Kidney epithelial cell (primary cell): Measurements from ENCODE around the gene CCDC47. TPM values are rescaled to one million over a fixed set of nuclear protein-coding genes. Genes with fewer than 3 reads are reported as not detected.
"Not testable (repeated sequence)": the region's sequence is repeated elsewhere in the genome, so short reads cannot be mapped to it uniquely, and the experiment has no call there.

Experiments
- DNase-seq: peaks from one replicate; pipeline ENCODE4 v3.0.0-alpha.2; 2010; ENCODE audit warnings: low read depth
- H3K27me3 ChIP-seq: 2 replicates; pipeline ENCODE4 v1.6.0; 2011; ENCODE audit warnings: low read length; ENCODE audit not compliant: control insufficient read depth, insufficient read depth
- H3K36me3 ChIP-seq: 2 replicates; pipeline ENCODE4 v1.5.1; 2011; ENCODE audit warnings: low read length; ENCODE audit not compliant: control insufficient read depth, insufficient read depth
- H3K4me3 ChIP-seq: 2 replicates; pipeline ENCODE4 v1.5.1; 2011; ENCODE audit warnings: low read depth, mild to moderate bottlenecking, control low read depth, low read length
- CTCF ChIP-seq: IDR thresholded peaks from 2 replicates; pipeline ENCODE4 v1.5.1; 2011; ENCODE audit warnings: mild to moderate bottlenecking, moderate library complexity, low read length, control low read depth, inconsistent platforms; ENCODE audit not compliant: insufficient read depth, poor library complexity, severe bottlenecking
- total RNA-seq: library from RNA; depleted of rRNA; stranded (reverse); fragments of >200 nt; gene quantifications from 2 replicates; pipeline ENCODE4 v1.2.3, GENCODE V29; 2015

Gene CCDC47
- total RNA-seq, 1 donor from 2014 or later, result 39.3 TPM

GRCh38 chr17:63804328-63804727, 30.9 kb upstream of the CCDC47 start:
- DNase-seq, result no peak
- Histone ChIP-seq H3K27me3 (no peaks in the 10 kb centered on the region), H3K36me3 (no peaks in the 10 kb centered on the region), H3K4me3 (no peak overlapping the region)
- no peak for TF ChIP-seq CTCF

- no peaks in the 10 kb centered on the region for H3K36me3 ChIP-seq
- no peak for DNase-seq
- no peaks in the 10 kb centered on the region for H3K27me3 ChIP-seq
- no peak overlapping the region for H3K4me3 ChIP-seq
- TF ChIP-seq CTCF, result no peak
These were observed 27.4 kb upstream of the CCDC47 start for GRCh38 chr17:63800783-63801182.

- no peak for DNase-seq
- TF ChIP-seq CTCF, result no peak
- Histone ChIP-seq H3K4me3 (no peak overlapping the region), H3K36me3 (peaks cover 2% of the 10 kb centered on the region), H3K27me3 (no peaks in the 10 kb centered on the region)
These were observed 25.2 kb upstream of the CCDC47 start for GRCh38 chr17:63798572-63799106.

GRCh38 chr17:63796375-63796774, 23.0 kb upstream of the CCDC47 start:
- not testable (repeated sequence) for DNase-seq, H3K36me3 ChIP-seq

GRCh38 chr17:63792055-63792729, 18.8 kb upstream of the CCDC47 start:
- TF ChIP-seq CTCF, result no peak
- peaks cover 2% of the 10 kb centered on the region for H3K36me3 ChIP-seq
- DNase-seq, result no peak
- no peaks in the 10 kb centered on the region for H3K27me3 ChIP-seq
- no peak overlapping the region for H3K4me3 ChIP-seq

More at GRCh38 chr17:63796375-63796774, 23.0 kb upstream of the CCDC47 start:
- H3K4me3 ChIP-seq, H3K27me3 ChIP-seq: not testable (repeated sequence)

GRCh38 chr17:63790057-63790456, 16.7 kb upstream of the CCDC47 start:
- H3K36me3 ChIP-seq, result peaks cover 4% of the 10 kb centered on the region
- no peak for TF ChIP-seq CTCF
- DNase-seq, result no peak
- H3K27me3 ChIP-seq, result no peaks in the 10 kb centered on the region
- no peak overlapping the region for H3K4me3 ChIP-seq
